ENCODE results near the gene XXYLT1.

The XXYLT1 gene

GRCh38 chr3:195062866-195063540, 208.0 kb downstream of the XXYLT1 start:
- peaks cover 2% of the 10 kb centered on the region for H3K9me3 ChIP-seq (ENCODE audit: severe bottlenecking)
- no peak for ATAC-seq (ENCODE audit: low read depth)
- TF ChIP-seq CTCF (IDR thresholded peaks at IDR 0.05; ENCODE audit: poor library complexity, severe bottlenecking): no peak
- no peak overlapping the region for H3K4me3 ChIP-seq (ENCODE audit: severe bottlenecking)
- H3K27me3 ChIP-seq (ENCODE audit: insufficient read depth, poor library complexity, severe bottlenecking): no peaks in the 10 kb centered on the region
- H3K4me1 ChIP-seq (ENCODE audit: insufficient read depth, poor library complexity, severe bottlenecking): no peaks in the 10 kb centered on the region
- H3K36me3 ChIP-seq (ENCODE audit: low read depth): no peaks in the 10 kb centered on the region
- H3K27ac ChIP-seq (ENCODE audit: poor library complexity, severe bottlenecking): no peak overlapping the region
- DNase-seq (ENCODE audit: low spot score): peak; percentile 35

GRCh38 chr3:195061756-195062655, 209.0 kb downstream of the XXYLT1 start:
- Histone ChIP-seq H3K36me3 (ENCODE audit: low read depth) (no peaks in the 10 kb centered on the region), H3K27ac (ENCODE audit: poor library complexity, severe bottlenecking) (no peak overlapping the region), H3K27me3 (ENCODE audit: insufficient read depth, poor library complexity, severe bottlenecking) (no peaks in the 10 kb centered on the region), H3K9me3 (ENCODE audit: severe bottlenecking) (peaks cover 2% of the 10 kb centered on the region), H3K4me1 (ENCODE audit: insufficient read depth, poor library complexity, severe bottlenecking) (no peaks in the 10 kb centered on the region), H3K4me3 (ENCODE audit: severe bottlenecking) (no peak overlapping the region)
- DNase-seq (ENCODE audit: low spot score) (peak; percentile 51), ATAC-seq (ENCODE audit: low read depth) (no peak)
- TF ChIP-seq CTCF (IDR thresholded peaks at IDR 0.05; ENCODE audit: poor library complexity, severe bottlenecking): no peak

- no peak for TF ChIP-seq CTCF (IDR thresholded peaks at IDR 0.05; ENCODE audit: poor library complexity, severe bottlenecking)
- Histone ChIP-seq H3K27ac (ENCODE audit: poor library complexity, severe bottlenecking) (no peak overlapping the region), H3K9me3 (ENCODE audit: severe bottlenecking) (no peaks in the 10 kb centered on the region), H3K27me3 (ENCODE audit: insufficient read depth, poor library complexity, severe bottlenecking) (no peaks in the 10 kb centered on the region), H3K4me3 (ENCODE audit: severe bottlenecking) (no peak overlapping the region), H3K4me1 (ENCODE audit: insufficient read depth, poor library complexity, severe bottlenecking) (no peaks in the 10 kb centered on the region), H3K36me3 (ENCODE audit: low read depth) (no peaks in the 10 kb centered on the region)
- peak; percentile 45 for DNase-seq (ENCODE audit: low spot score)
- ATAC-seq (ENCODE audit: low read depth): no peak
These were observed 210.2 kb downstream of the XXYLT1 start for GRCh38 chr3:195060531-195061291.

- H3K27me3 ChIP-seq (ENCODE audit: insufficient read depth, poor library complexity, severe bottlenecking): no peaks in the 10 kb centered on the region
- H3K4me3 ChIP-seq (ENCODE audit: severe bottlenecking): no peak overlapping the region
- no peaks in the 10 kb centered on the region for H3K4me1 ChIP-seq (ENCODE audit: insufficient read depth, poor library complexity, severe bottlenecking)
- no peak for TF ChIP-seq CTCF (IDR thresholded peaks at IDR 0.05; ENCODE audit: poor library complexity, severe bottlenecking)
- no peak for ATAC-seq (ENCODE audit: low read depth)
- no peaks in the 10 kb centered on the region for H3K9me3 ChIP-seq (ENCODE audit: severe bottlenecking)
- DNase-seq (ENCODE audit: low spot score): no peak
- H3K36me3 ChIP-seq (ENCODE audit: low read depth): no peaks in the 10 kb centered on the region
- no peak overlapping the region for H3K27ac ChIP-seq (ENCODE audit: poor library complexity, severe bottlenecking)
These were observed 210.8 kb downstream of the XXYLT1 start for GRCh38 chr3:195060217-195060481.

Measured in RWPE2 (cell line).